Measurements from ENCODE around the gene CNGB1.
A peak's percentile ranks its signal among the peaks of the same experiment; 100 is the strongest.
"Not testable (repeated sequence)": the region's sequence is repeated elsewhere in the genome, so short reads cannot be mapped to it uniquely, and the experiment has no call there.

Gene CNGB1

DNA sequence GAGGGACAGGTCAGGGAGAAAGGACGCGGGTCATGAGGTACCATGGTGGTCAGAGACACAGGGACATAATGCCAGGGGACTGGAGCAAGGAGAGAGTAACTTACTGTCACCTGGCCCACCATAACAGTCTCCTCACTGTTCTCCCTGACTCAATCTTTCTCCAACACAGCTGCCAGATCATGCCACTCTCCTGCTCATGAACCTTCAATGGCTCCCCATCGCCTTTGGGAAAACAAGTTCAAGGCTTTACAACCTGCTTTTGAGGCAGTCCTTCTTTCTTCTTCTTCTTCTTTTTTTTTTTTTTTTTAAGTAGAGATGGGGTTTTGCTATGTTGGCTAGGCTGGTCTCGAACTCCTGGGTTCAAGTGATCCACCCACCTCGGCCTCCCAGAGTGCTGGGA is 22.9 kb downstream of the CNGB1 start:
- Histone ChIP-seq H3K4me3 (ENCODE audit: low read length) (no peak overlapping the region), H3K9me3 (replicated peaks; ENCODE audit: low read length) (no peaks in the 10 kb centered on the region), H3K9ac (ENCODE audit: low read depth, low read length) (no peak overlapping the region), H3K4me2 (ENCODE audit: low read length) (no peak overlapping the region), H3K27me3 (ENCODE audit: control insufficient read depth, insufficient read depth, low read length) (peaks cover 56% of the 10 kb centered on the region), H3K36me3 (ENCODE audit: insufficient read depth, low read length) (no peaks in the 10 kb centered on the region), H3K4me1 (ENCODE audit: control insufficient read depth, insufficient read depth, low read length) (no peaks in the 10 kb centered on the region)

DNA sequence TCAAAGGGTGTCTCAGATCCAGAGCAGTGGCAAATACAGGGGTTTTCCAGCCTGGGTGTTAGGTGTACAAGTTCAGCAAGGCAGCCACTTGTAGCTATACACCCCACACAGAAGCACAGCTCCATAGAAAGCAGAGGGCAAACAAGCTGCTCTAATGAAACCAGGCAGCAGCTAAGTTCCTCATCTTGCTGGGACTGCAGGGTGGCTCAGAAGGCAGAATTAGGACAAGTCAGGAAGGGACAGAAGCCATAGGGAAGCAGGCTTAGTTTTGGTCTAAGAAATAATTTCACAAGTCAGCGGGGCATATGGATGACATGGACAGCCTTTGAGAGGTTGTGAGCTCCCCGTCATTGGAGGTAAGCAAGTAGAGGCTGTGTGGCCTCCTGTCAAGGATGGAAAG is 23.7 kb downstream of the CNGB1 start:
- no peaks in the 10 kb centered on the region for H3K4me1 ChIP-seq (ENCODE audit: control insufficient read depth, insufficient read depth, low read length)
- H3K36me3 ChIP-seq (ENCODE audit: insufficient read depth, low read length) = no peaks in the 10 kb centered on the region
- H3K9me3 ChIP-seq (replicated peaks; ENCODE audit: low read length) = no peaks in the 10 kb centered on the region
- peaks cover 61% of the 10 kb centered on the region for H3K27me3 ChIP-seq (ENCODE audit: control insufficient read depth, insufficient read depth, low read length)
- H3K9ac ChIP-seq (ENCODE audit: low read depth, low read length) = no peak overlapping the region
- H3K4me3 ChIP-seq (ENCODE audit: low read length) = no peak overlapping the region
- no peak overlapping the region for H3K4me2 ChIP-seq (ENCODE audit: low read length)

- Histone ChIP-seq H3K4me2 (ENCODE audit: low read length) (no peak overlapping the region), H3K36me3 (ENCODE audit: insufficient read depth, low read length) (no peaks in the 10 kb centered on the region), H3K4me1 (ENCODE audit: control insufficient read depth, insufficient read depth, low read length) (peaks cover under 1% of the 10 kb centered on the region)
Observed at GRCh38 chr16:57946181-57946801, 24.6 kb downstream of the CNGB1 start.

GRCh38 chr16:57945740-57946138 is 25.2 kb downstream of the CNGB1 start:
- H3K36me3 ChIP-seq (ENCODE audit: insufficient read depth, low read length) = no peaks in the 10 kb centered on the region
- H3K4me2 ChIP-seq (ENCODE audit: low read length) = no peak overlapping the region
- H3K9me3 ChIP-seq (replicated peaks; ENCODE audit: low read length) = no peaks in the 10 kb centered on the region
- no peak overlapping the region for H3K4me3 ChIP-seq (ENCODE audit: low read length)
- peaks cover 6% of the 10 kb centered on the region for H3K4me1 ChIP-seq (ENCODE audit: control insufficient read depth, insufficient read depth, low read length)
- H3K9ac ChIP-seq (ENCODE audit: low read depth, low read length) = no peak overlapping the region
- peaks cover 53% of the 10 kb centered on the region for H3K27me3 ChIP-seq (ENCODE audit: control insufficient read depth, insufficient read depth, low read length)

More at GRCh38 chr16:57946181-57946801, 24.6 kb downstream of the CNGB1 start:
- no peak overlapping the region for H3K9ac ChIP-seq (ENCODE audit: low read depth, low read length)
- no peak overlapping the region for H3K4me3 ChIP-seq (ENCODE audit: low read length)
- H3K27me3 ChIP-seq (ENCODE audit: control insufficient read depth, insufficient read depth, low read length) = peaks cover 57% of the 10 kb centered on the region
- H3K9me3 ChIP-seq (replicated peaks; ENCODE audit: low read length) = no peaks in the 10 kb centered on the region

DNA sequence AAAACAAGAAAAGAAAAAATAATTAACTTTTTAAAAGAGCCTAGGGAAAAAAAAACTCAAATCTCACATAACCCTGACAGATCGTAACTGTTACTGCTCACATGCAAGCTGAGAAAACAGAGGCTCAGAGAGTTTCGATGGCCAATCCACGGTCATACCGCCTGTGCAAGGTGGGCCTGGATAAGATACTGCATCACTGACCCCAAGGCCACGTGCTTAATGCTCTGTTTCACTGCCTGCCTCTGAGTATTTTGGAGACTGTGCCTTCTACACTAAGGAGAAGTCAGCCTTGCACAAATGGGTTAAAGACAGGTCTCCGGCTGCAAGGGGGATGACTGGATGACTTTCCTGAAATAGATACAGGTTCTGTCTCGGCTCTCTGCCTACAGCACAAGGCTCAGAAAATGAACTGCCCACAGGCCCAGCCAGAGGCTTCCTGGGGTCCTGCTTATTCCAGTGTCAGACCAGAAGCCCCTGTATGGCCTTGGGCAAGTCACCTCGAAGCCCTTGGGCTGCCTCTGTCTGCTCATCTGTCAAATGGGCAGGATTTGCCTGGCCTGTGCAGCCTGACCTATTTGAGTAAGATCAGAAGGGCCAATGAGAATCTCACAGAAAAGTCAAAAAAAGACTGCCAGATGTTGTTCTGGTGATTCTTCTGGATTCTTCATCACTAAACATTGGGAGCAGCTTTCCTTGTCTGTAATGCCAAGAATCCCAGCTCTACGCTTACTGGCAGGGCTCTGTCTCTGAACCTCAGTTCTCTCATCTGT is 25.8 kb downstream of the CNGB1 start:
- H3K27me3 ChIP-seq (ENCODE audit: control insufficient read depth, insufficient read depth, low read length) = peaks cover 55% of the 10 kb centered on the region
- H3K4me2 ChIP-seq (ENCODE audit: low read length) = no peak overlapping the region
- H3K9me3 ChIP-seq (replicated peaks; ENCODE audit: low read length) = no peaks in the 10 kb centered on the region
- H3K36me3 ChIP-seq (ENCODE audit: insufficient read depth, low read length) = no peaks in the 10 kb centered on the region
- no peak overlapping the region for H3K4me3 ChIP-seq (ENCODE audit: low read length)
- peaks cover 12% of the 10 kb centered on the region for H3K4me1 ChIP-seq (ENCODE audit: control insufficient read depth, insufficient read depth, low read length)
- H3K9ac ChIP-seq (ENCODE audit: low read depth, low read length) = no peak overlapping the region

DNA sequence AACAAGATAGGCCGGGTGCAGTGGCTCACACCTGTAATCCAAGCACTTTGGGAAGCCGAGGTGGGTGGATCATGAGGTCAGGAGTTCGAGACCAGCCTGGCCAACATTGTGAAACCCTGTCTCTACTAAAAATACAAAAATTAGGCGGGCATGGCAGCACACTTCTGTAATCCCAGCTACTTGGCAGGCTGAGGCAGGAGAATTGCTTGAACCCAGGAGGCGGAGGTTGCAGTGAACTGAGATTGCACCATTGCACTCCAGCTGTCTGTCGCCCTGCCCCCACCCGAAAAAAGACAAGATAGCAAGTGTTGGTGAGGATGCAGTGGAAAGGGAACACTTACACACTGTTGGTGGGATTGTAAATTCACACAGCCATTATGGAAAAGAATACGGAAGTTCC is 27.5 kb downstream of the CNGB1 start:
- Histone ChIP-seq H3K4me1 (ENCODE audit: control insufficient read depth, insufficient read depth, low read length) (peaks cover 25% of the 10 kb centered on the region), H3K27me3 (ENCODE audit: control insufficient read depth, insufficient read depth, low read length) (peaks cover 51% of the 10 kb centered on the region)
- H3K4me2 ChIP-seq (ENCODE audit: low read length); H3K9me3 ChIP-seq (replicated peaks; ENCODE audit: low read length); H3K4me3 ChIP-seq (ENCODE audit: low read length); H3K36me3 ChIP-seq (ENCODE audit: insufficient read depth, low read length); H3K9ac ChIP-seq (ENCODE audit: low read depth, low read length): not testable (repeated sequence)

- H3K9ac ChIP-seq (ENCODE audit: low read depth, low read length); H3K4me3 ChIP-seq (ENCODE audit: low read length); H3K4me2 ChIP-seq (ENCODE audit: low read length); H3K9me3 ChIP-seq (replicated peaks; ENCODE audit: low read length); H3K36me3 ChIP-seq (ENCODE audit: insufficient read depth, low read length): not testable (repeated sequence)
- peaks cover 40% of the 10 kb centered on the region for H3K27me3 ChIP-seq (ENCODE audit: control insufficient read depth, insufficient read depth, low read length)
- peaks cover 26% of the 10 kb centered on the region for H3K4me1 ChIP-seq (ENCODE audit: control insufficient read depth, insufficient read depth, low read length)
Observed at GRCh38 chr16:57941901-57942300, 29.0 kb downstream of the CNGB1 start.

- H3K36me3 ChIP-seq (ENCODE audit: insufficient read depth, low read length) = no peaks in the 10 kb centered on the region
- no peak overlapping the region for H3K4me3 ChIP-seq (ENCODE audit: low read length)
- no peak overlapping the region for H3K9ac ChIP-seq (ENCODE audit: low read depth, low read length)
- no peak overlapping the region for H3K4me2 ChIP-seq (ENCODE audit: low read length)
- H3K4me1 ChIP-seq (ENCODE audit: control insufficient read depth, insufficient read depth, low read length) = peaks cover 26% of the 10 kb centered on the region
- peaks cover 36% of the 10 kb centered on the region for H3K27me3 ChIP-seq (ENCODE audit: control insufficient read depth, insufficient read depth, low read length)
- no peaks in the 10 kb centered on the region for H3K9me3 ChIP-seq (replicated peaks; ENCODE audit: low read length)
Observed at GRCh38 chr16:57941016-57941664, 29.8 kb downstream of the CNGB1 start.

DNA sequence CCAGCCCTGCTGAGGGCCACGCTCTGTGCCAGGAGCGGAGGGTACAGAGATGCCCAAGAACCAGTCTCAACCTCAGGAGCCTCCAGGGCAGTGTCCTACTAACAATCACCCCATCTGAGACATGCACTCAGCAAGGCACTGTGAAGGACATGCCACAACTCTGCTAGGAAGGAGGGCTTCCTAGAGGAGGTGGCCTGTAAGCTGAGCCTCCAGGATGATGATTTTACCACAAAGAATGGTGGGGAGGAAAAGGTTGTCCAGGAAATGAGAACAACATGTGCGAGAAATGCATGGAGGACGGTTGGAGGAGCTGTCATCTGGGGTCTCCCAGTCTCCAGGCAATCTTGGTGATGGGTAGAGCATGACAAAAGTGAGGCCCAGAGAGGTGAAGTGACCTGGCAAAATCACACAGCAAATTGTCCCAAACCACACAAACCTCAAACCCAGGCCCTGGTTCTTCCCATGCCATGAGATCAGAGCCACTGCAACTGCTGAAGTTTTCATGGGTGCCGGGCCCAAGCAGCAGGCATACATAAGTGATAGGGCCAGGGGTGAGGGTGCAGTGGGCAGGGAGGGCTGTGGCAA is 30.5 kb downstream of the CNGB1 start:
- Histone ChIP-seq H3K9ac (ENCODE audit: low read depth, low read length) (no peak overlapping the region), H3K27me3 (ENCODE audit: control insufficient read depth, insufficient read depth, low read length) (peaks cover 37% of the 10 kb centered on the region), H3K36me3 (ENCODE audit: insufficient read depth, low read length) (no peaks in the 10 kb centered on the region)

DNA sequence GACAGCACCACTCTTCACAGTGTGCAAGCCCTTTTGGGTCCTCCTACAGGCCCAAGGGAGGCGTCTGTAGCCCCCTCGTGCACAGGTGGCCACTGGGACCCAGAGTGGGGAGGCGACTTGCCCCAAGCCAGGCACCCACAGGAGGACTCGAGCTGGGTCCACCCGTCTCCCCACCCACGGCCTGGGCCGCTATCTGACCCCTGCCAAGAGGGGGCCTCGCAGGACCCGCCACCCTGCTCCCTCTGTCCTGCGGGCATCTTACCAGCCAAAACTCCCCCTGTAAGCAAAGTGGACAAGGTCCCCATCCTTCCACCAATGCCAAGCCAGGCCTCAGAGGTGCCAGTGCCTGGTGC is 31.1 kb downstream of the CNGB1 start:
- H3K4me2 ChIP-seq (ENCODE audit: low read length) = no peak overlapping the region
- H3K36me3 ChIP-seq (ENCODE audit: insufficient read depth, low read length) = no peaks in the 10 kb centered on the region
- H3K27me3 ChIP-seq (ENCODE audit: control insufficient read depth, insufficient read depth, low read length) = peaks cover 31% of the 10 kb centered on the region
- peaks cover 26% of the 10 kb centered on the region for H3K4me1 ChIP-seq (ENCODE audit: control insufficient read depth, insufficient read depth, low read length)
- H3K4me3 ChIP-seq (ENCODE audit: low read length) = no peak overlapping the region
- H3K9me3 ChIP-seq (replicated peaks; ENCODE audit: low read length) = no peaks in the 10 kb centered on the region
- H3K9ac ChIP-seq (ENCODE audit: low read depth, low read length) = no peak overlapping the region

More for the DNA sequence above, 30.5 kb downstream of the CNGB1 start:
- H3K4me2 ChIP-seq (ENCODE audit: low read length) = no peak overlapping the region
- no peaks in the 10 kb centered on the region for H3K9me3 ChIP-seq (replicated peaks; ENCODE audit: low read length)
- no peak overlapping the region for H3K4me3 ChIP-seq (ENCODE audit: low read length)
- H3K4me1 ChIP-seq (ENCODE audit: control insufficient read depth, insufficient read depth, low read length) = peaks cover 26% of the 10 kb centered on the region

GRCh38 chr16:57938936-57939871 is 31.7 kb downstream of the CNGB1 start:
- Histone ChIP-seq H3K4me2 (ENCODE audit: low read length) (peak overlapping the region; percentile 8), H3K9me3 (replicated peaks; ENCODE audit: low read length) (no peaks in the 10 kb centered on the region), H3K4me1 (ENCODE audit: control insufficient read depth, insufficient read depth, low read length) (peaks cover 26% of the 10 kb centered on the region), H3K9ac (ENCODE audit: low read depth, low read length) (no peak overlapping the region), H3K4me3 (ENCODE audit: low read length) (no peak overlapping the region), H3K36me3 (ENCODE audit: insufficient read depth, low read length) (no peaks in the 10 kb centered on the region), H3K27me3 (ENCODE audit: control insufficient read depth, insufficient read depth, low read length) (peaks cover 26% of the 10 kb centered on the region)

All from skeletal muscle satellite cell (primary cell).